GM12801 (cell line): Measurements from ENCODE around the gene C1orf210.

Experiments
- TF ChIP-seq, protein P1 (sequence below): IDR thresholded peaks from one replicate; pipeline ENCODE4 v1.5.1; 2011; ENCODE audit warnings: control low read depth; ENCODE audit not compliant: insufficient read length; ENCODE audit errors: extremely low read depth

Gene C1orf210

DNA sequence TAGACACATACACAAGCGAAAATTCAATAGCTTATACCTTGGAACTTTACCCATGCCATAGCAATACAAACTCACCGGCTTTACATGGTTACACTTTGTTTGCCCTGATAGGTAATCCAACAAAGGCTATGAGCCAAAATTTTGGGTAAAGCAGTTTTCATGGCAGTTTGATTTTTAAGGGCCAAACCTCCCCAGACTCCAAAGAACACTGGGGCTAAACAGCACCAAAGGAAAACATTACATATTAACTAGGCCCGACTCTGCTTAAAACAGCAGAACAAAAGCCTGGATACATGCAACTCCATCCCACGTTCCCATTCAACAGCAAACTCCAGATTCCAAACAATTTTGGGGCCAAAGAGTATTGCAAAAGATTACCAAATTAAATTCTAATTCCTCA lies 19.9 kb downstream of the C1orf210 start:
- TF ChIP-seq, protein P1, sequence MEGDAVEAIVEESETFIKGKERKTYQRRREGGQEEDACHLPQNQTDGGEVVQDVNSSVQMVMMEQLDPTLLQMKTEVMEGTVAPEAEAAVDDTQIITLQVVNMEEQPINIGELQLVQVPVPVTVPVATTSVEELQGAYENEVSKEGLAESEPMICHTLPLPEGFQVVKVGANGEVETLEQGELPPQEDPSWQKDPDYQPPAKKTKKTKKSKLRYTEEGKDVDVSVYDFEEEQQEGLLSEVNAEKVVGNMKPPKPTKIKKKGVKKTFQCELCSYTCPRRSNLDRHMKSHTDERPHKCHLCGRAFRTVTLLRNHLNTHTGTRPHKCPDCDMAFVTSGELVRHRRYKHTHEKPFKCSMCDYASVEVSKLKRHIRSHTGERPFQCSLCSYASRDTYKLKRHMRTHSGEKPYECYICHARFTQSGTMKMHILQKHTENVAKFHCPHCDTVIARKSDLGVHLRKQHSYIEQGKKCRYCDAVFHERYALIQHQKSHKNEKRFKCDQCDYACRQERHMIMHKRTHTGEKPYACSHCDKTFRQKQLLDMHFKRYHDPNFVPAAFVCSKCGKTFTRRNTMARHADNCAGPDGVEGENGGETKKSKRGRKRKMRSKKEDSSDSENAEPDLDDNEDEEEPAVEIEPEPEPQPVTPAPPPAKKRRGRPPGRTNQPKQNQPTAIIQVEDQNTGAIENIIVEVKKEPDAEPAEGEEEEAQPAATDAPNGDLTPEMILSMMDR, result no peak

DNA sequence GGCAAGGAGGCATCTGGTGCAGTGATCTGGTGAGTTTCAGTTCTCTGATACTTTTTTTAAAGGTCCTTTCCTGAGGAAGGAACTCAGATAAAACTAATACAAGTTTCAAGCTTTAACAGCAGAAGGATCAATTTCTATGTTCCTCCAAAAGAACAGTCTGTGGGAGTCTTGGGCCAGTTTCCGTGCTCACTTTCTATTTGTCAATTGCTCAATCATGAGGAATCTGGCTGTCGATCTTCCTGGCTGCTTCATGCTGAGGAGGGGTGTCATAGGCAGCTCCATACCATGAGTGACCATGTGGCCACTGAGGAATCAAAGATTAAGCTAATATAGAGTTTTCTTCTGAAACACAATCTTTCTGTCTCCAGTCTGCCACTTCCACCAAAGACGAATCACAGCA lies 27.0 kb downstream of the C1orf210 start:
- TF ChIP-seq, protein P1, result no peak

DNA sequence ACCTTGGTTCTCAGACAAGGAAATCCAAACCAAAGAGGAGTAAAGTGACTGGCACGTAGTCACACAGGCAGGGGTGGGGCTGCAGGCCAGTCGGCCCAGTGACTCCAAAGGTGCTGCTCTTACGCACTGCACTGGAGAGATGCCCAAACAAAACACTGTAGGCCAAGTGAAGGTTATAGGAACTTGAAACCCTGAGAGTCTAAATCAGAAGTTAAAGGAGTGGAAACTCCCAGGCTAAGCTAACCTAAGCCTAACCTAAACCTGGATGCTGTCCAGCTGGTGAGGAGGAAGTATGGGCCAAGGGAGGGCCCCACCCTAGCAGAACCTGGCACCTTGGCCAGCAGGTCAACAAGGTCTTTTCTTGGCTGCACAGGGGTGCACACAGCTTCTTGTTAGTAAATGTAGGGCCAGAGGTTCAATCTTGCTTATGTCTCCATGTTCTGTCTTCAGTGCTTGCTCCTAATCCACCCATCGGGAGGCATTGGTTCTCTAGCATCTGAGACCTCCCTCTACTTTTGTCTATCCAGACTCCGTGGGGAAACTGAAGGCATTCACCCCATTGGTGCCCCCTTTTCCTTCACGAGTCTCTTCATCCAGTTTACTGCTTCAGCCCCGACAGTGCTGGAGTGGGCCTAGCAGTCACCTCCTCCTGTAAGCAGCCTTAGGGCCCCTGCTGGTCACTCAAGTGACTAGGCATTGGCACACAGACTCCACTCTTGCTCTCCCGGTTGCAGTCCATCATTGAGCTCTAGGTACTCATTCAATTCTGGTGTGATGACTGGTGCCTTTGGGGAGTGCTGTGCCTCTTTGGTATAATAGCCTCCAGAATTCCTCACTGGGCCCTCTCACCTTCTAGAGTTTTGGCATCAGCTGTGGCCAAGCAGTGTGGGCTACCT lies 28.5 kb downstream of the C1orf210 start:
- TF ChIP-seq, protein P1, result no peak

DNA sequence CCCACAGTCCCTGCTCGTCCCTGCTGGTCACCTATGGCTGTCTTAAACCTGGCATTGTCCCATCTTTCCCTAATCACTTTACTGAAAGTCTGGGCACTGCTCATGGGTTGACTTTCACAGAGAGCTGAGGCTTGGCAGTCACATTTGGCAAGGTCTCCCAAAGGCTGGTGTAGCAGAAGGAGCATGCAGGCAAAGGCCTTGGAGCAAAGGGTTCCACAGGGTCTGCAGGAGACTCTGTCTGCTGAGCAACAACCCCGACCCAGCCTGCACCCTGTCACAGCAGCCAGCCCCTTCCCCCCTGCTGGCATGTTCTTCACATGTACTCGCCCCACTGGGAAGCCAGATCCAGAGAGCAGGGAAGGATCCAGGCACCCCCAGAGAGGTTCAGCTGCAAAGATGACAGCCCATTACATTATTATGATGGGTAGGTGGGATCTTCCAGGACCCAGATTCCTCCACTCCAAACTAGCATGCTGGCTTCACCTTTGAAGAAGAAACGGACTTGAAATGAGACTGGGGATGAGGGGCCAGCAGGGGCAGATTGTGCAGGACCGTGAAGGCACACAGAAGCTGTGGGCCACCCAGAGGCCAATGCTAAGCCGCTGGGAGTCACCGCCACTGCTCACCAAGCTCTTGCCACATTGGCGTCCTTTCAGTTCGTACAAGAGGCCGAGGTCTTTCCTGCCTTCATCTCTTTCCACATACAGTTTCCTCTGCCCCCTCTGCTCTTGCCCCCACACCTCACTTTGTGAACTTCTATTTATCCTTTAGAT lies 29.8 kb downstream of the C1orf210 start:
- TF ChIP-seq, protein P1, result no peak

DNA sequence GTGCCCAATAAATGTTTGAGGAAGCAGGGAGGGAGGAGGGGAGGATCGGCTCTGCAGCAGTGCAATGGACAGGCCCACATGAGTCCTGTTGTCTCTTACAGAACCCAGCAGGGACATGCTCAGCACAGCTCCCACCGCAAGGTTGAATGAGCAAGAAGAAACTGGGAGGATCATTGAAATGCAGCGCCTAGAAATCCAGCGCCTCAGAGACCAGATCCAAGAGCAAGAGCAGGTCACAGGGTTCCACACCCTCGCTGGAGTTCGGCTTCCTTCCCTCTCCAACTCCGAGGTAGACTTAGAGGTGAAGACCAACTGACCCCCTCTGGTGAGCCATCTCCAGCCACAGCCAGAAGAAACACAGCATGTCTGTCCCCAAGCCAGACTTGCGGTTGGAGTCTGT lies 31.5 kb downstream of the C1orf210 start:
- TF ChIP-seq, protein P1, result no peak

DNA sequence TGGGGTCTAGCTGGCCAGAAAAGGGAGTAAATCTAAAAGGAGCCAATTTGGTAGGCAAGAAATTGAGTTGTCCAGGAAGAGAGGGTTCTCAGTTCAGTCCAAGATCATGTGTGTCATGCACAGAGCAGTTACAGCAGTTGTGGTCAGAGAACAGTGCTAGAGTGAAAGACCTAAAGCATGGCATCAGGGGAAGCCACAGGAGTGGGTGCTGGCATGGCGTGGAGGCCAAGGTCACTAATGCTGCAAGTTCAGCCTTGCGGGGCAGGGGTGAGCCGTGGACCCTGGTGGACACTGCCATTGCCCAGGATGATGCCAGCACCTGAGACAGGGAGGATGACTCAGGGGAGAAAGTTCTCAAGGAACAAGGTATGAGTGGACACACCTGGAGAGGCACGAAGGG lies 32.2 kb downstream of the C1orf210 start:
- TF ChIP-seq, protein P1, result no peak

DNA sequence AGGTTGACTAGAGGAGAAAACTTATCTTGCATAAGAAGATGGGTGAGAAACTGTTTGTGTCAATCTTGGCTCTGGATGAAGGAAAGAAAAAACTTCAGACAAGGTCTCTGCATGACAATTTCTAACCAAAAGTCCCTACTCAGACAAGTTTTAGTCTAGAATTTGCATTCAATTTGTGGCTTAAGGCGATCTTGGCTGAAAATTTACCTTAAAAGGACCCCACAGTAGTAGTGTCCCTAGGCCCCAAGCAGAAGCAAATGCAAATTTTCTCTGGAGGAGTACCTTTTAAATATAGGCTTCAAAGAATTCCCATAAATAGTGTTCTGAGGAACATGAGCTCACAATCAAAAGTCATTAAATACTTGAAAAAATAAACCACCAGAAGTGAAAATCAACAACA lies 33.2 kb downstream of the C1orf210 start:
- TF ChIP-seq, protein P1, result no peak
